ENCODE measurements around the gene ADCK2.
A peak's percentile ranks its signal among the peaks of the same experiment; 100 is the strongest.
"Not testable (repeated sequence)": the region's sequence is repeated elsewhere in the genome, so short reads cannot be mapped to it uniquely, and the experiment has no call there.

ADCK2 gene

GRCh38 chr7:140675726-140676125 lies 3.0 kb downstream of the ADCK2 start:
- Histone ChIP-seq H3K9me3 (ENCODE audit: low read length) (no peaks in the 10 kb centered on the region), H3K79me2 (ENCODE audit: insufficient read depth, low read length) (no peaks in the 10 kb centered on the region), H3F3A (ENCODE audit: insufficient read depth, low read length) (peaks cover 23% of the 10 kb centered on the region; the same call in 1 of the 2 replicates), H3K4me3 (ENCODE audit: low read depth, low read length, poor library complexity, severe bottlenecking) (peak overlapping the region; percentile 76), H3K4me2 (ENCODE audit: low read length) (peak overlapping the region; percentile 90), H3K4me1 (ENCODE audit: insufficient read depth, low read length, severe bottlenecking) (peaks cover 55% of the 10 kb centered on the region), H2AFZ (ENCODE audit: low read length) (no peak overlapping the region), H3K27ac (ENCODE audit: low read depth, low read length, poor library complexity, severe bottlenecking) (peak overlapping the region; percentile 93), H3K27me3 (ENCODE audit: insufficient read depth, low read length) (no peaks in the 10 kb centered on the region), H3K9ac (ENCODE audit: low read length) (peak overlapping the region; percentile 35), H3K9me2 (ENCODE audit: low read depth, low read length) (no peaks in the 10 kb centered on the region), H4K20me1 (ENCODE audit: insufficient read depth, low read length) (no peaks in the 10 kb centered on the region), H3K36me3 (ENCODE audit: insufficient read depth, low read length) (peaks cover 31% of the 10 kb centered on the region)
- TF ChIP-seq, protein P1, sequence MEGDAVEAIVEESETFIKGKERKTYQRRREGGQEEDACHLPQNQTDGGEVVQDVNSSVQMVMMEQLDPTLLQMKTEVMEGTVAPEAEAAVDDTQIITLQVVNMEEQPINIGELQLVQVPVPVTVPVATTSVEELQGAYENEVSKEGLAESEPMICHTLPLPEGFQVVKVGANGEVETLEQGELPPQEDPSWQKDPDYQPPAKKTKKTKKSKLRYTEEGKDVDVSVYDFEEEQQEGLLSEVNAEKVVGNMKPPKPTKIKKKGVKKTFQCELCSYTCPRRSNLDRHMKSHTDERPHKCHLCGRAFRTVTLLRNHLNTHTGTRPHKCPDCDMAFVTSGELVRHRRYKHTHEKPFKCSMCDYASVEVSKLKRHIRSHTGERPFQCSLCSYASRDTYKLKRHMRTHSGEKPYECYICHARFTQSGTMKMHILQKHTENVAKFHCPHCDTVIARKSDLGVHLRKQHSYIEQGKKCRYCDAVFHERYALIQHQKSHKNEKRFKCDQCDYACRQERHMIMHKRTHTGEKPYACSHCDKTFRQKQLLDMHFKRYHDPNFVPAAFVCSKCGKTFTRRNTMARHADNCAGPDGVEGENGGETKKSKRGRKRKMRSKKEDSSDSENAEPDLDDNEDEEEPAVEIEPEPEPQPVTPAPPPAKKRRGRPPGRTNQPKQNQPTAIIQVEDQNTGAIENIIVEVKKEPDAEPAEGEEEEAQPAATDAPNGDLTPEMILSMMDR (IDR thresholded peaks at IDR 0.05; ENCODE audit: low read length): no peak
- no peak for TF ChIP-seq EZH2 (IDR thresholded peaks at IDR 0.05; ENCODE audit: borderline replicate concordance, low read length)

DNA sequence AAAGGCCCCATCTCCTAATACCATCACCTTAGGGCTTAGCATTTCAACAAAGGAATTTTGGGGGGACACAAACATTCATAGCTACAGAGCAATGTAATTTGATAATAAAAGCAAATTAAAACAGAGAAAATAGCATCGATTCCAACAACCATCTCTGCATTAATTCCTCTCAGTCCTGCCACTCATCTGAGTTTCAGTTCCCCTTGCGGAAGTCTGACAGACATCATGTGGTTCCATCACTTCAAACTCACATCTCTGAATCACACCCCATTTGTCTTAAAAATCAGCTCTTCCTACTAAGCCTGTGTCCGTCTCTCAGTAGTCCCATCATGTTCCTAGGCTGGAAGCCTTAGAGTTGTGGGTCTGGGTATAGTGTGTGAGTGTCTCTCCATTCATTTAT lies 3.6 kb downstream of the ADCK2 start:
- TF ChIP-seq, protein P1 (IDR thresholded peaks at IDR 0.05; ENCODE audit: low read length): no peak
- no peak for TF ChIP-seq EZH2 (IDR thresholded peaks at IDR 0.05; ENCODE audit: borderline replicate concordance, low read length)
- Histone ChIP-seq H3K36me3 (ENCODE audit: insufficient read depth, low read length) (peaks cover 35% of the 10 kb centered on the region), H3K9ac (ENCODE audit: low read length) (peak overlapping the region; percentile 35), H3F3A (ENCODE audit: insufficient read depth, low read length) (peaks cover 23% of the 10 kb centered on the region; the same call in 1 of the 2 replicates), H3K27ac (ENCODE audit: low read depth, low read length, poor library complexity, severe bottlenecking) (peak overlapping the region; percentile 93), H3K4me1 (ENCODE audit: insufficient read depth, low read length, severe bottlenecking) (peaks cover 53% of the 10 kb centered on the region), H3K79me2 (ENCODE audit: insufficient read depth, low read length) (no peaks in the 10 kb centered on the region), H3K4me2 (ENCODE audit: low read length) (peak overlapping the region; percentile 90), H2AFZ (ENCODE audit: low read length) (no peak overlapping the region), H3K27me3 (ENCODE audit: insufficient read depth, low read length) (no peaks in the 10 kb centered on the region), H4K20me1 (ENCODE audit: insufficient read depth, low read length) (no peaks in the 10 kb centered on the region), H3K9me2 (ENCODE audit: low read depth, low read length) (no peaks in the 10 kb centered on the region), H3K4me3 (ENCODE audit: low read depth, low read length, poor library complexity, severe bottlenecking) (peak overlapping the region; percentile 76), H3K9me3 (ENCODE audit: low read length) (no peaks in the 10 kb centered on the region)

DNA sequence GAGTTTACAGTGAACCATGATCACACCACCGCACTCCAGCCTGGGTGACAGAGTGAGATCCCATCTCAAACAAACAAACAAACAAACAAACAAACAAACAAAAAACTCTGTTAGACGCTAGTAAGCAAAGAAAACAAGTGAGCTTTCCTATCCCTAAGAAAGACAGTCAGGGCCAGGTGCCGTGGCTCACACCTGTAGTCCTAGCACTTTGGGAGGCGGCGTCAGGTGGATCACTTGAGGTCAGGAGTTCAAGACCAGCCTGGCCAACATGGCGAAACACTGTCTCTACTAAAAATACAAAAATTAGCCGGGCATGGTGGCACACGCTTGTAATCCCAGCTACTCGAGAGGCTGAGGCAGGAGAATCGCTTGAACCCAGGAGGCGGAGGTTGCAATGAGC lies 4.2 kb downstream of the ADCK2 start:
- not testable (repeated sequence) for H3K79me2 ChIP-seq (ENCODE audit: insufficient read depth, low read length); H3K9ac ChIP-seq (ENCODE audit: low read length); H3K27me3 ChIP-seq (ENCODE audit: insufficient read depth, low read length); H2AFZ ChIP-seq (ENCODE audit: low read length); H3K9me2 ChIP-seq (ENCODE audit: low read depth, low read length); H3K9me3 ChIP-seq (ENCODE audit: low read length); H4K20me1 ChIP-seq (ENCODE audit: insufficient read depth, low read length)
- Histone ChIP-seq H3K4me1 (ENCODE audit: insufficient read depth, low read length, severe bottlenecking) (peaks cover 53% of the 10 kb centered on the region), H3K27ac (ENCODE audit: low read depth, low read length, poor library complexity, severe bottlenecking) (peak overlapping the region; percentile 93), H3K36me3 (ENCODE audit: insufficient read depth, low read length) (peaks cover 40% of the 10 kb centered on the region), H3K4me3 (ENCODE audit: low read depth, low read length, poor library complexity, severe bottlenecking) (peak overlapping the region; percentile 76), H3K4me2 (ENCODE audit: low read length) (peak overlapping the region; percentile 90), H3F3A (ENCODE audit: insufficient read depth, low read length) (peaks cover 23% of the 10 kb centered on the region; the same call in 1 of the 2 replicates)

GRCh38 chr7:140677496-140677895 lies 4.8 kb downstream of the ADCK2 start:
- Histone ChIP-seq H3K27me3 (ENCODE audit: insufficient read depth, low read length) (no peaks in the 10 kb centered on the region), H3K9me2 (ENCODE audit: low read depth, low read length) (no peaks in the 10 kb centered on the region), H3K27ac (ENCODE audit: low read depth, low read length, poor library complexity, severe bottlenecking) (no peak overlapping the region), H3K4me1 (ENCODE audit: insufficient read depth, low read length, severe bottlenecking) (peaks cover 48% of the 10 kb centered on the region), H4K20me1 (ENCODE audit: insufficient read depth, low read length) (no peaks in the 10 kb centered on the region), H3F3A (ENCODE audit: insufficient read depth, low read length) (peaks cover 23% of the 10 kb centered on the region; the same call in 1 of the 2 replicates), H3K9me3 (ENCODE audit: low read length) (no peaks in the 10 kb centered on the region), H3K79me2 (ENCODE audit: insufficient read depth, low read length) (no peaks in the 10 kb centered on the region), H3K36me3 (ENCODE audit: insufficient read depth, low read length) (peaks cover 45% of the 10 kb centered on the region), H3K4me3 (ENCODE audit: low read depth, low read length, poor library complexity, severe bottlenecking) (no peak overlapping the region), H3K4me2 (ENCODE audit: low read length) (peak overlapping the region; percentile 5; the same call in 1 of the 2 replicates), H2AFZ (ENCODE audit: low read length) (no peak overlapping the region), H3K9ac (ENCODE audit: low read length) (no peak overlapping the region)
- TF ChIP-seq, protein P1 (IDR thresholded peaks at IDR 0.05; ENCODE audit: low read length): no peak
- TF ChIP-seq EZH2 (IDR thresholded peaks at IDR 0.05; ENCODE audit: borderline replicate concordance, low read length): no peak
